AG08396 (cell line): ENCODE measurements around the gene FAM177A1.

ENCODE experiments used
- DNase-seq: peaks from one replicate; pipeline ENCODE4 v3.0.0; 2012; ENCODE audit warnings: low spot score, mixed read lengths

FAM177A1 gene

GRCh38 chr14:35123388-35123703 lies 77.3 kb downstream of the FAM177A1 start:
- DNase-seq, result no peak

DNA sequence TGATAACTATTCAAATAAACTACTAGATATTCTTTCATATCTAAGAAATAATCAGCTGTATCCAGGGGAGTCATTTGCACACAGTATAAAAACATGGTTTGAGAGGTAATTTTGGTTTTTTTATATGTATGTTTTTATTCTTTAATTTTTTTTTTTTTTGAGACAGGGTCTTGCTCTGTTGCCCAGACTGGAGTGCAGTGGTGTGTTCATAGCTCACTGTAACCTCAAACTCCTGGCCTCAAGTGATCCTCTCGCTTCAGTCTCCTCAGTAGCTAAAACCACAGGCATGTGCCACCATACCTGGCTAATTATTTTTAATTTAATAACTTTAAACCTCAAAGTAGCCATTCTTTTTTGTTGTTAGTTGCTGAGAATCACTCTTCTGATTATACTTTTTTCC lies 78.1 kb downstream of the FAM177A1 start:
- no peak for DNase-seq
